NCI-H748 treated with DMSO at 0.1 percent for 48 hours (cell line): ENCODE data around the gene USP13.
"Not testable (repeated sequence)": the region's sequence is repeated elsewhere in the genome, so short reads cannot be mapped to it uniquely, and the experiment has no call there.

ENCODE experiments used
- DNase-seq: peaks from one replicate; lab custom pipeline; 2025; lab: John Stamatoyannopoulos, UW

The USP13 gene

DNA sequence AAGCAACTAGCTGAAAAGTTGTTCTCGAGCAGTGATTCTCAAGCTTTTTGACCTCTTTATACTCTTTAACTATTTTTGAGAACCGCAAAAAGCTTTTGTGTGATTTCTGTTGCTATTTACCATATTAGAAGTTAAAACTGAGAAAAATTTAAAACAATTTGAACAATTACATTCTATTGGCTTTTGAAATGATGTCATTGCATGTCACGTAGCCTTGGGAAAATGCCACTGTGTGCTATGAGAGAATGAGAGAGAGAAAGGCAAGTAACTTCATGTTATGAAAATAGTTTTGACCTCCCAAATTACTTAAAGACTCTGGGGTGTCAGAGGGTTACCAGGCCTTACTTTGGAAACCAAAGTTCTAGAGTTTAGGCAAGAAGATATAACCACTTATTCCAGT is 8.0 kb downstream of the USP13 start:
- DNase-seq = no peak

DNA sequence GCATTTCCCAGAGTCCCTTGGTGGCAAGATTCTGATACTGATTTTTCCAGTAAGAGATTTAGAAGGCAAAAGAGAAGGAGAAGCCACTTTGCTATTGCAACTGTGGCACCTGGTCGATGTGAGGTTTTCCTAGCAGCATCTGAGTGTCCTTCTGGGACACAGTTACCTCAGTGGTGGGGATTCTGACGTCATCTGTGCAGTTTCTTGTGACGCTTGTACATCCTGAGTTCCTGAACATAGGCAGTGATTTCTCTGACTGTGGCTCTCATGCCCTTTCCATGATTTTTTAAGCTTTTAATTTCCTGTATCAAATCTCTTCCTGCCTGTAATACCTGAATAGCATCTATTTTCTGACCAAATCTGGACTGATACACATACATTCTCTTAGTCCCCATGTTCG is 8.9 kb downstream of the USP13 start:
- DNase-seq = no peak

DNA sequence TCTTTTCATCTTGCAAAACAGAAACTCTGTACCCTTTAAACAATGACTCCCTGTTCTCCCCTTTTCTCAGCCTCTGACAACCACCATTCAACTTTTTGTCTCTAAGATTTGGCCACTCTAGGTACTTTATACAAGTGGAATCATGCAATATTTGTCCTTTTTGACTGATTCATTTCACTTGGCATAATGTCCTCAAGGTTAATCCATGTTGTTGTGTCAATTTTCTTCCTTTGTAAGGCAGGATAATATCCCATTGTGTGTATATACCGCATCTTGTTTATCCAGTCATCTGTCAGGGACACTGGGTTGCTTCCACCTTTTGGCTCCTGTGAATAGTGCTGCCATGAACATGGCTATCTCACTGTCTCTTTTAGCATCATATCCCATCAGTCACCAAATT is 10.3 kb downstream of the USP13 start:
- no peak for DNase-seq

DNA sequence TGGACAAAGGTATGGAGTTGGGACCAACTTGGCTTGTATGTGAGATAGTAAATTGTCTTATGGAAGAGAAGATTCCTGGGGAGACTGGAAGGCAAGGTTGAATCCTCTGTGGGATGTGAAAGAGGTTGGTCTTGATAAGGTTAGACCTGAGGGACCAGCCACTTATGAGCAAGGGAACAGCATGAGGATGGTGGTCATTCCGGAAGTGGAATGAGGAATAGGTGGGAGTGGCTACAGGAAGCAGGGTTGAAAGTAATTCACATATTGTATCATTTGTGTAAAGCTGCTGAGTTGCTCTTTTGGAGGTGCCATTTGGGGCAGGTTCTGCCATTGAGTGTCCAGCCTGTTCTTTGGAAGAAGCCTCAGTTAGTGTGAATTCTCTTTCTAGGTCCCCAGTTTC is 13.2 kb downstream of the USP13 start:
- no peak for DNase-seq

DNA sequence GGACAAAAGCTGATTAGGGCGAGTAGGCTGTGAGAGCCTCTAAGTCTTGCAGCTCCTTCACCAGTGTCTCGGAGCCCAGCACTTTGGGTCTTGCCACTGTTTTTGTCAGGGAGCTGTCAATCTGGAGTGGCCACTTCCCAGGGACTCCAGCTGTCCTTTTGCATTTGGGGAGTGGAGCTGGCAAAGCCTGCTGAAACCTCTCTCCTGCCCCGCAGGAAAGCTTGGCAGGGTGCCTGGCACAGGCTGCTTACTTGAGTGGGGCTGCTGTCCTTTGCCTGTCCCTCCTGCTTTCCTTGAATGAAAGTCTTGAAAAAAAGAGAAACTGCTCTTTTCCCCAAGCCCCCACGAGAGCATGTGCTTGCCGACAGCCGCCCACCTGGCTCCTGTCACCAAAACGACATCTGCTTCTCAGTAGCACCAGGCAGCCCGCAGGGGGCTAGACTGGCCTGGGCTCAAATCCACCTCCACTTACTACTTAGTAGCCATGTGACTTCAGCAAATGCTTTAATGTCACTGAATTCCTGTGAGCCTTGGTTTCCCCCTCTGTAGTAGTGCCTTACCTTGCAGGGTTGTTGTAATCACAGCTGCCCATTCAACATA is 13.7 kb downstream of the USP13 start:
- DNase-seq = no peak

DNA sequence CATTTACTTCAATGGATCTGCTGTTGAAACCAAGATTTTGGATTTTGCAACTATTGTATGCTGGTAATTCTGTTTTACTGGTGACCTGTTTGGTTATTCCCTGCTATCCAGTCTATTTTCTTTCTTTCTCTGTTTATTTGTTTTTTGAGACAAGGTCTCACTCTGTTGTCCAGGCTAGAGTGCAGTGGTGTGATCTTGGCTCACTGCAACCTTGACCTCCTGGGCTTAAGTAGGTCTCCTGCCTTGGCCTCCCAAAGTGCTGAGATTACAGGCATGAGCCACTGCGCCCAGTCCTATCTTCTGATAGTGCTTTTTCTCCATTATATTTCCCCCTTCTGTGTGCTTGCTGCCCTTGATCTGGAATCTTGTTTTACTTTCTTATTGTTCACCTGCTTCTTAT is 15.6 kb downstream of the USP13 start:
- no peak for DNase-seq

DNA sequence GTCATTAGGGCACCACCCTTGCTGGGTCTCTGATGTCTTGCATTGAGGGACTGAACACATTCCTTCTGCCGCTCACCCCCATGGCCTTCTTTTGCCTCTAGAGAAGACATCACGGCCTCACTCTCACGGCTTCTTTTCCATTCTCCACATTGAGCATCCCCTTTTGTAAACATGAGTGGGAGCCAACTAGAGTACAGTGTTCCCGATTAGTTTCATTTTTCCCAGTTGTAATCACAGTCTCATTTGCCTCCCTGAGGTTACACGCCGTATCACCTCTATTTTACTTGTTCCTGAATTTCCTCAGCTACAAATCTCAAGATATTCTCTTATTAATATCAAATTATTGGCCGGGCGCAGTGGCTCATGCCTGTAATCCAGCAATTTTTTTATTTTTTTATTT is 17.5 kb downstream of the USP13 start:
- DNase-seq = no peak

DNA sequence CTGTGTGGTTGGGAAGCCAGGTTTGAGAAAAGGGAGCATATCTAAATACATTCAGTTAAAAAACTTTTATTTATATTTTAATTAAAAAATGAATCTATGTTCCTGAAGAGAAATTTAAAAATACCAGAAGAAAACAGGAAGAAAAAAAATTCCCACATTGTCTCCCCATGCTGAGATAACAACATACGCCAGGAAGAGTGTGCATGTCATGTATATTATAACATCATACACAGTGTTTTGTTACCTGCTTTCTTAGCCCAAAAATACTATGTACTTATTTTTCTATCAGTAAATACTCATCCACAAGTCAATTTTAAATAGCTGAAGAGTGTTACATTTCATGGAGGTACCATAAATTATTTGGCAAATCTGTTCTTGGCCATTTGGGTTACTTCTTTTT is 18.5 kb downstream of the USP13 start:
- no peak for DNase-seq

DNA sequence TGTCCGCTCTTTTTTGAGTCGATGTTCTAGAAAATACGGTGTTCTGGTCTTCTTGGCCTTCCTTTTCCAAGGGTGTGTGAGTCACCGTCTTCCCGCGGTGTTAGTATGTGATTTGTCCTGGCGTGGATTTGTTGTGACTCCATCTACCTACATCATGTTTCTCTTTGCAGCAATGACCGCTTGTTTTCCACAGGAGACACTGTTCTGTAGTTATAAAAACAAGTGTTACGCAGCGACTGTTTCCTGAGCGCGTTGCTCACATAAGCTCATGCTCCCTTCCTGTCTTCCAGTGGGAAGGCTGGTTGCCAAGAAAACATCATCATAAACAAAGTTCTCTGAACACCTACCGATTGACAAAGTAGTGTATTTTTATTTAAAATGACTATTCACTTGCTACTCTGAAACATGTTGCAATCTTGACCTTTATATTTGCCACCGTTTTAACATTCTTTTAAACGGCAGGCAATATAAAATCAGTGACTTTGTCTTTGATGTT is 19.0 kb downstream of the USP13 start:
- DNase-seq = no peak

DNA sequence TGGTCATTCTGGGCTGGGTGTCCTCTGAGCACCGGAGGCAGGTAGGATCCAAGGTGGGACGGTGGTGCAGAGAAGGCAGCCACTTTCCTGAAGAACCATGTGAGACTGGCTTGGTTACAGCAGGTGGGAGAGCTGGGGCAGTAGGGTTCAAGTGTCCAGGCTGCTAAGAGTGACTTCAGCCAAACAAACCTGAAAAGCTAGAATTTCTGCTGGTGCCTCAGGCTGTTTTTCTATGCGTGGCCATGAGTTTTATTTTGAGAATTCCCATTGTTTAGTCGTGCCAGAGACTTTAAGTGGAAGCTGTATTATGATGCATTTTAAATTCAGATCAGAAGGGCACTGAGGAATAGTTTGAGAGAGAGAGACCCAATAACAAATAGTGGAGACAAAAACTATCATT is 20.1 kb downstream of the USP13 start:
- DNase-seq = no peak

DNA sequence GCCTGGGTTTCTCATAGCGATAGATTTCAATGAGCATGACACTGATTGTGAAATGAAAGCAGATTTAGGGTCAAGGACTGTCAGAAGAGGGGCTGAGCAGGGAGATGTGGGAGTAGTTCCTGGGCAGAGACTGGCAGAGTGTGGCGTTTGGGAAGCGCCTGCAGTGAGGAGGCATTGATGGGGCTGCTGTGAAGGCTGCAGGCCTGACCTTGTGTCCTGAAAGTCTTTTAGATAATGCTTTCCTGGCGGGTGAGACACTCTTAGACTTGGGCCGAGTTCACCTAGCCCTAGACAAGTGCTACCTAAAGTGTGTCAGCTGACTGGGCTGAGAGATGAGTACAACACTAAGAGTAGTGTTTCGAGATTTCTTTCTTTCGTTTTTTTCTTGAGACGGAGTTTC is 20.7 kb downstream of the USP13 start:
- no peak for DNase-seq

DNA sequence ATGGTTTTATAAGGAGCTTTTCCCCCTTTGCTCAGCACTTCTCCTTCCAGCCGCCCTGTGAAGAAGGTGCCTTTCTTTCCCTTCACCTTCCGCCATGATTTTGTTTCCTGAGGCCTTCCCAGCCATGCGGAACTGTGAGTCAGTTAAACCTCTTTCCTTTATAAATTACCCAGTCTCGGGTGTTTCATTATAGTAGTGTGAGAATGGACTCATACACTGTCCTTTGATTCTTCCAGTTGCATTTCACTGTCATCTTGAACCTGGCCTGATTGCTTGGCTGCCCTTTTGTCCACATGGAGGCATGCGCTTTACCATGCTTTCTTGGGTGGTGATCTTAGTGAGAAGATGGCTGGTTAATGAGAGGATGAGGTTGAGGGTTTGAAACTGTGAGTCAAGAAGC is 23.2 kb downstream of the USP13 start:
- DNase-seq = no peak

DNA sequence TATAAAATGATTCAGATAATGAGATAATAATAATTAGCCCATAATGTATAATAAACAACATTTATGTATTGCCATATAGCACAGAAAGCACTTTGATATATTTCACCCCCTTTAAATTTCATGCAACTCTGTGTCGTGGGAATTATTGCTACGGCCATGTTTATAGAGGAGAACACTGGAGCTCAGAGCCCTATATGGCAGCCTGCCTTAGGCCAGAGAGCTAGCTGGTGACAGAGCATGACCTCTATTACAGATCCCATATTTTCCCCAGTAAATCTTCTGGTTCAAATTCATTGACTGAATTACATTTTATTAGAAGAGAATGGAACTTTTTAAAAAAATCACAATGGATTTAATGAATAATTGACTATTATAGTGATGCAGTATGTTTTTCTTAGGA is 25.0 kb downstream of the USP13 start:
- DNase-seq = no peak

DNA sequence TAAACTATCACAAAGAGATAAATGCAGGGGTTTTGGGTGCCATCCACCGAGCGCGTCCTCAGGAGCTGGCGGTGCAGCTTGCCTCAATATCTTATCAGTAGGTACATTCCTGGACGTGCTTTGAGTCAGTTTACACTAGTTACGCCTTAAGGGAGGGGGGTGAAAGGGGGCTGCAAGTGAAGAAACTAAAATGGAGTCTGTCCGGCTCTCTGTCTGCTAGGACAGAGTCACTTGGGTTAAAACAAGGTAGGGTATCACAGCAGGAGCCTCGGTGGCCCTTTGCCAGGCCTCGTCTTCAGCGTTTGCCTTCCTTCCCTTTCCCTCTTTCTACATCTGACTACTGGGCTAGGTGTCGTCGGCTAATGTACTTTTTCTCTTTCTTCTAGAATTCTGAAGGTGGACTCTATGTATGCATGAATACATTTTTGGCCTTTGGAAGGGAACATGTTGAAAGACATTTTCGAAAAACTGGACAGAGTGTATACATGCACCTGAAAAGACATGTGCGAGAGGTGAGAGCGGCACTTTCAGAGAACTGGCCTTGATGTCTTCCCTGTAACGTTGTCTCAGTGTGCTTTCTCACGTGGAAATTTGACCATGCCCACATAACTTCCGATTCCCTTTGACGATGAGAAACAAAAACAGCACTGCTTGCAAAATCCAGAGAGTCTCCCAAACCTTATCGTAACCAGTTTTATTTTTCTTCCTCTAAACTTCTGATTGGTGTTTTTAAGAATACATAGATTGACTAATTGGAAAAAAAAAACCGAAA is 28.8 kb downstream of the USP13 start:
- DNase-seq = no peak

DNA sequence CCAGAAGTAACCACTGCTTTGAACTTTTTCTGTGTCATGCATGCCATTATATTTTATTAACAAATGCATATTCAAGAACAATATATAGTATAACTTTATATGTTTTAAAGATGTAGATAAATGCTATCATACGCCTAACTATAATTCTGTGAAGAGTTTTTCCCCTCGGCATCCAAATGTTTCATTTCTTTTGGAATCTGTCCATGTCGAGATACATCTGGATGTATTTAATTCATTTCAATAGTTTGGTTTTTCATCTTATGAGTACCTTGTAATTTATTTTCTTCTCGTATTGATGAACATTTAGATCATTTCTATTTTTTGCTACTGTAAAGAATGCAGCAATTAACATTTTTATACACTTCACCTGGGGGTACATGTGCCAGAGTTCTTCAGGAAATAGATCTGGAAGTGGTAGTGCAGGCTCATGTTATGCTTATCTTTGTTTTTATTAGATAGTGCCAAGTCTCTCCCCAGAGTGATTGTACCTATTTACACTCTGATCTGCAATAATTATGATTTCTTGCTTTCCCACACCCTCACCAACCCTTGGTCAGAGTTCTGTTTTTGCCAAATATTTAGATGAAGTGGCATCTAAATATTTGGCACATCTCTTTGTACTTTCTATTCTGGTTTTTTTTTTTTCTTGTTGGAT is 29.7 kb downstream of the USP13 start:
- DNase-seq = no peak

DNA sequence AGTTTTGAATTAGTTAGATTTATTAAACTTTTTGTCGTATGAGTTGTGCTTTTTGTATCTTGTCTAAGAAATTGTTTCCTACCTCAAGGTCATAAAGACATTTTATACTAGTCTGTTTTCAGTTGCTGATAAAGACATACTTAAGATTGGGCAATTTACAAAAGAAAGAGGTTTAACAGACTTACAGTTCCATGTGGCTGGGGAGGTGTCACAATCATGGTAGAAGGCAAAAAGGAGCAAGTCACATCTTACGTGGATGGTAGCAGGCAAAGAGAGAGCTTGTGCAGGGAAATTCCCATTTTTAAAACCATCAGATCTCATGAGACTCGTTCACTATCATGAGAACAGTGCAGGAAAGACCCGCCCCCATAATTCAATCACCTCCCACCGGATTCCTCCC is 30.4 kb downstream of the USP13 start:
- DNase-seq = not testable (repeated sequence)

DNA sequence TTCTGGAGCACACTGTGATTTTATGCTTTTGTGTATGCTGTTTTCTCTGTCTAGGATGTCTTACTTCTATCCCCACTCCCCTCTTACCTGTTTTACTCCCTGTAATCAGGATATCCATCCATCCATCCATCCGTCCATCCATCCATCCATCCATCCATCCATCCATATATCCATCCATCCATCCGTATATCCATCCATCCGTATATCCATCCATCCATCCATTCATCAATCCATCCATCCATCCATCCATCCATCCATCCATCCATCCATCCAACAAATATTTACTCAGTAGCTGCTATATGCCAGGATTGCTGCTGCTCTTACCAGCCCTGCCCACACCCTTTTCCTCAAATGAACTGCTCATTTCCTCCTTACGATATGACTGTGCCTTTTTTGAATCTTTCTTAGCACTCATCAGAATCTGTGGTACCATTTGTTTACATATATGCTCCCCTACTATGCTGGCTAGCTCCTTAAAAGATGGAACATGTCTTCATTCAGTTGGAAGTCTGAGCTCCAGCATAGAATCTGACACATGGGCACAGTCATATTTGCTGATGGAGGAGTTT is 35.2 kb downstream of the USP13 start:
- no peak for DNase-seq

DNA sequence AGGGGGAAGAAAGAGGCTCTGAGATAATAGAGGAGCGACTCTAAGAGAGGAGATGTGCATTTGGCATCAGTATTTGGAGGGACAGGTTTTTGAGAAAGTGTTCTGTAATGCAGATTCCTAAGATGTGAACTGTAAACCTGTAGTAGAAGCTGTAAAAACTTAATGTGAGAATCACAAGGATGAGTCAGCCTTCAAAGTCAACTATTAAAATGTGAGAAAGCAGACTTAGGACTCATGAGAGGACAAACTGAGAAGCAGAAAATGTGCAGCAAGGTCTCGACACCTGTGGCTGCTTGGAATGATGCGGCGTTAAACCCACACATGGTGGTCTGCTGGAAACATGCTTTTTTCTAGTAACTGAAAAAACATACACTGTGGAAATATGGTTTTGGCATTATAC is 36.0 kb downstream of the USP13 start:
- no peak for DNase-seq

DNA sequence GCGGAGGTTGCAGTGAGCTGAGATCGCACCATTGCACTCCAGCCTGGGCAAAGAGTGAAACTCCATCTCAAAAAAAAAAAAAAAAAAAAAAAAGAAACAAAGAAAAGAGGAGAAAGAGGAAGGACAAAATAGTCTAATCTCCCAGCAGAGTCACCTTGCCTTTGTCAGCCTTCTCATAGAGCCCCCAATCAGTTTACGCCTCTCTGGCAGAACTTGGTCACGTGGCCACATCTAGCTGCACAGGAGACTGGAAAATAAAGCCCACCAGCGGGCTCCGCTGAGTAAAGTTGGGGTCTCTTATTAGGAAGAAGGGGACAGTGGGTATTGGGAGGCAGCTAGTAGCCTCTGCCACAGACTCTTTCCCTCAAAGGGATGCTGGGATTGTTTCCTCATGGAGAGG is 41.9 kb downstream of the USP13 start:
- DNase-seq = no peak

DNA sequence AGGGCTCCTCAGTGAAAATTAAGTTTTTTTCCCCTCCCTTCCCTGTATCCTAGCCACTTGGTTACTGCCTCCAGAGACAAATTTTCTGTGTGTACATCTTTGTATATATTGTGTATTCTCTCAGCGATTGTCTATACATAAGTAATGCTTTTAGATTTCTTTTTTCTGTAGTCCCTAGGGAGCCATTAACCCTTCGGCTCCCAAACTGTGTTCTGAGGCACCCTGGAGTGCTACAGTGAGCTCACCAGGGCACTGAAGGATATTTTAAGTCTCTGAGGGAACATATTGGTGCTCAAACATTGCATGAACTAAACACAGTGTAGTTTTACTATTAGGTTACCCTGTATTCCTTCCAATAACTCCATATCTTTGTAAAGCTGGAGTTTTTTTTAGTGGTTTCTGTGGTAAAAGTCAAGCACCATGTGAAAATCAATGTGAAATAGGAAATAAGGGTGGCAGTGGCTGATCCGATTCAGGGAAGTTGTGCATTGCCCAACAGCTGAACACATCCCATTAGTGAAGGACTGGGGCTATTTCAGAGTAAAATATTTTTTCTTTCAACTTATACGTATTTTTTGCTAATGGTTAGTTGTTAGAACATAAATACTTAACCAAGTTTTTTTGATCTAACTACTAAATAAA is 43.0 kb downstream of the USP13 start:
- no peak for DNase-seq

DNA sequence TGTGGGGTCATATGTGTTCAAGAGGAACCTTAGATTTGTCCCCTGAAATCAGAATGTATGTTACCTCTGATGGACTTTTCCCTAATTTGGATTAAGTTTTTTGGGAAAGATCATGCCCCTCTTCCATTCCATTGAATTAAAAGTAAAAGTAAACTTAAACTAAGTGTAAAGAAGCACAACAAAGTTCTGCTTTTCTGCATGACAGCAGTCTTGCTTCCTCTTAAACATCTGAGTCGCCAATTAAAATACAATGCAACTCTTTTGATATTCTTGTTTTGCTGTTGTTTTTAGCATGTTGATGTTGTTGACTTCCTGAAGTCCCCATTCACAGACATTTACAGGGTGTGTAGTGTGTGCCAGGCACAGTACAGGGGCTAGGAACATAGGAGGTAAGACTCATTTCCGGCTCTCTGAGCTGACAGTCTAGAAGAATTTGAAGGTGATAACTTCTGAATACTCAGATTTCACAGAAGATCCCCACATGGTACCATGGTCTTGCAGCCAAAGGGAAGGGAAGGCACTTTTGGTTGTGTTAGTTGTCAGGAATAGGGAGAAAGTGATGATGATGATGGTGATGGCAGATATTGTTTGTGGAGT is 45.0 kb downstream of the USP13 start:
- no peak for DNase-seq

DNA sequence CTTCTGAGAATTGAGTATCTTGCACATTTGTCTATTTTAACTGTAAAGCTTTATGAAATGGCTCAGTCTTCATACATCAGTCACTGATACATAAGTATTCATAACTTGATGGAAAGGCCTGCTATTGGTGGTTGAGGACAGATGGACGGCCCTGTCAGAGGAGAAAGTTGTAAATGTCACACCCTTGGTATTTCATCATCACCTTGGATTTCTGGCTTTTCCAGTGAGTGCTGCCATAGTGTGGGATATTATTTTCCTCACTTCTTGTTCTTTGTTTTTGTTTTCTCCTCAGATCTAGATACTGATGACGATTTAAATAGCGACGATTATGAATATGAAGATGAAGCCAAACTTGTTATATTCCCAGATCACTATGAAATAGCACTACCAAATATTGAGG is 47.9 kb downstream of the USP13 start:
- no peak for DNase-seq
